A549 treated with GW870086 at 1 μM for 4 hours (cell line): Measurements from ENCODE around the gene NCKAP5L. TPM values are rescaled to one million over a fixed set of nuclear protein-coding genes. Genes with fewer than 3 reads are reported as not detected.

Experiments used
- total RNA-seq: library from RNA; stranded (reverse); fragments of 200-300 nt; extraction: Qiagen RNA extraction; gene quantifications from 5 replicates; pipeline ENCODE4 v1.2.3, GENCODE V29; 2022; ENCODE audit warnings: low read depth

Gene NCKAP5L
- 7.5 to 9.3 TPM (median 8.1 TPM) in 5 replicates for total RNA-seq

GRCh38 chr12:49828133-49829091 is at the start of gene NCKAP5L:
Gene NCKAP5L (minus strand): TSS chr12:49828413. CDS start chr12:49804044, 24,369 bp downstream.

DNA sequence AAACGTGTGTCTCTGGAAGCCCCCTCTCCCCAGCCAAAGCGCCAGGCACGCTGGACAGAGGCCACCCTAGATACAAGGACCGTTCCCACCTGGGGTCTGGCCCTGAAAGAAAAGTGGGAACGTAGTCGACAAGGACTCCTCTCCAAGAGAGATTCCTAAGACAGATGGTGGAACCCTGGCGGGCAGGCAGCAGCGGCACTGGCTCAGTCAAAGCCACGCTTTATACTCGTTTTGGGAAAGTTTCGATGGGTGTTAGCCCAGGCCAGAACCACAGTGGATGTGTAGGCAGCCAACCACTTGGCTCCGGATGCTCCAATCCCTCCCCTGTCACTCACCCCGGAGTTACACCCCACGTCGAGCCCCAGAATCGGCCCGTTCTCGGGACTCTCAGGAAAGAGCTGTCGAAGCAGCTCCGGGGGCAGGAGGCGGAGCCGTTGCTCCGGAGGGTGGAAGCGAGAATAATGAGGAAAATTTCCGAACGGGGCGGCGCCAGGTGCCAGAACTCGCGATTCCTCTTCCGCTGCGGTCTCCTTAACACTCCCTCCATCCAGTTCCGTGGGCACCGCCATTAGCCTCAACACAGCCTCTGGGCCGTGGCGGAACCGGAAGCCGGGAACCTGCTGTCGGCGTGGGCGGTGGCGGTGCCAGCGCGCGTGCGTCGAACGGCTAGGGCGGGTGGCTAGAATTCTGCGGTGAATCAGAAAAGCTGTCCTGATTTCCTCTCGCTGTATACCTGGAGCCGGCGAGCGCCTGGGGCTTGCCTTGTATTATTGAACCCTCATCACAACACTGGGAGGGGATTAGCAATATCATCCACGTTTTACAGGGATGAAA is 14.5 kb upstream of the NCKAP5L start, which contains the start of gene BCDIN3D:
TSS of gene BCDIN3D (minus strand) at position 588 of the 834 bp plus-strand sequence. CDS start at position 569, 19 bp downstream.

Other genes with a start within 250 kb of the NCKAP5L start
- 0.08 to 0.16 TPM (median 0.13 TPM) in 4 of 5 replicates, not detected in the other for gene FAM186B, start 222.8 kb downstream of the NCKAP5L start, total RNA-seq
- gene PRPF40B, start 204.9 kb downstream of the NCKAP5L start, total RNA-seq = 5.2 to 7.9 TPM (median 6.3 TPM) in 5 replicates
- 1.3 to 2.1 TPM (median 1.8 TPM) in 5 replicates for gene FMNL3, start 121.0 kb downstream of the NCKAP5L start, total RNA-seq
- 390 to 492 TPM (median 490 TPM) in 5 replicates for gene TMBIM6, start 86.9 kb downstream of the NCKAP5L start, total RNA-seq
- gene BCDIN3D, start 14.7 kb upstream of the NCKAP5L start, total RNA-seq = 3.8 to 4.4 TPM (median 4.2 TPM) in 5 replicates
- 0.28 TPM in 1 of 5 replicates, not detected in the others for gene FAIM2, start 75.5 kb upstream of the NCKAP5L start, total RNA-seq
- gene AQP2, start 122.3 kb upstream of the NCKAP5L start, total RNA-seq = not detected in 5 replicates
- not detected in 5 replicates for gene AQP5, start 133.5 kb upstream of the NCKAP5L start, total RNA-seq
- gene AQP6, start 144.5 kb upstream of the NCKAP5L start, total RNA-seq = not detected in 5 replicates
- 68.2 to 84.2 TPM (median 78.5 TPM) in 5 replicates for gene RACGAP1, start 197.1 kb upstream of the NCKAP5L start, total RNA-seq
- 4.9 to 6.2 TPM (median 5.6 TPM) in 5 replicates for gene ASIC1, start 229.2 kb upstream of the NCKAP5L start, total RNA-seq